GM20431 (cell line): ENCODE data around the gene USP9X.

Experiments
- in situ Hi-C: fragments of 300-500 bp; cut with MseI, MboI; formaldehyde crosslinking; loops from one replicate; pipeline ENCODE4 v1.15.0; 2020; ENCODE audit warnings: low sequenced_read_pairs; ENCODE audit not compliant: unreplicated experiment

The USP9X gene

GRCh38 chrX:41084044-41084892, 977 bp upstream of the USP9X start:
- in situ Hi-C loops: no loop called here

GRCh38 chrX:41085512-41085877, 250 bp downstream of the USP9X start:
- in situ Hi-C loops: no loop called here

GRCh38 chrX:41085878-41086626, 807 bp downstream of the USP9X start:
- in situ Hi-C loops: no loop called here

- in situ Hi-C loops: no loop called here
Observed at GRCh38 chrX:41086627-41086932, 1.3 kb downstream of the USP9X start.

GRCh38 chrX:41087201-41087600, 2.0 kb downstream of the USP9X start:
- in situ Hi-C loops: no loop called here

GRCh38 chrX:41090568-41091238, 5.5 kb downstream of the USP9X start:
- in situ Hi-C loops: no loop called here

- in situ Hi-C loops: no loop called here
Observed at GRCh38 chrX:41092776-41093175, 7.5 kb downstream of the USP9X start.

GRCh38 chrX:41095174-41095573, 9.9 kb downstream of the USP9X start:
- in situ Hi-C loops: no loop called here

GRCh38 chrX:41095908-41096307, 10.7 kb downstream of the USP9X start:
- in situ Hi-C loops: no loop called here

- in situ Hi-C loops: no loop called here
Observed at GRCh38 chrX:41096339-41096955, 11.2 kb downstream of the USP9X start.

- in situ Hi-C loops: no loop called here
Observed at GRCh38 chrX:41097326-41097725, 12.1 kb downstream of the USP9X start.

- in situ Hi-C loops: loop anchor here (25.0 kb wide), 1 partner anchor 213 kb away; no protein-coding TSS in a partner anchor
Observed at GRCh38 chrX:41100200-41100599, 15.0 kb downstream of the USP9X start.

- in situ Hi-C loops: loop anchor here (25.0 kb wide), 1 partner anchor 214 kb away; no protein-coding TSS in a partner anchor
Observed at GRCh38 chrX:41100819-41101218, 15.6 kb downstream of the USP9X start.

- in situ Hi-C loops: loop anchor here (25.0 kb wide), 1 partner anchor 218 kb away; no protein-coding TSS in a partner anchor
Observed at GRCh38 chrX:41105005-41105404, 19.8 kb downstream of the USP9X start.

- in situ Hi-C loops: loop anchor here (25.0 kb wide), 1 partner anchor 219 kb away; no protein-coding TSS in a partner anchor
Observed at GRCh38 chrX:41106257-41106656, 21.0 kb downstream of the USP9X start.

- in situ Hi-C loops: loop anchor here (25.0 kb wide), 1 partner anchor 221 kb away; no protein-coding TSS in a partner anchor
Observed at GRCh38 chrX:41108007-41108406, 22.8 kb downstream of the USP9X start.

GRCh38 chrX:41108463-41109205, 23.4 kb downstream of the USP9X start:
- in situ Hi-C loops: loop anchor here (25.0 kb wide), 1 partner anchor 221 kb away; no protein-coding TSS in a partner anchor

GRCh38 chrX:41110801-41111625, 25.8 kb downstream of the USP9X start:
- in situ Hi-C loops: loop anchor here (25.0 kb wide), 1 partner anchor 224 kb away; no protein-coding TSS in a partner anchor

GRCh38 chrX:41115104-41115425, 29.8 kb downstream of the USP9X start:
- in situ Hi-C loops: loop anchor here (25.0 kb wide), 1 partner anchor 228 kb away; no protein-coding TSS in a partner anchor
